GM12872 (cell line): Measurements from ENCODE around the gene TPSG1.

Experiments
- CTCF ChIP-seq: IDR thresholded peaks from 3 replicates; pipeline ENCODE4 v1.5.1; 2011; ENCODE audit warnings: low read depth, mild to moderate bottlenecking, low read length, moderate library complexity; ENCODE audit not compliant: insufficient read depth

TPSG1 gene

GRCh38 chr16:1204933-1205332, 20.1 kb downstream of the TPSG1 start:
- TF ChIP-seq CTCF: no peak

- no peak for TF ChIP-seq CTCF
These were observed 22.8 kb downstream of the TPSG1 start for GRCh38 chr16:1202274-1202673.

GRCh38 chr16:1201444-1201843, 23.6 kb downstream of the TPSG1 start:
- no peak for TF ChIP-seq CTCF

GRCh38 chr16:1200014-1200627, 24.9 kb downstream of the TPSG1 start:
- no peak for TF ChIP-seq CTCF

GRCh38 chr16:1199347-1200013, 25.6 kb downstream of the TPSG1 start:
- no peak for TF ChIP-seq CTCF

GRCh38 chr16:1198194-1198593, 26.9 kb downstream of the TPSG1 start:
- no peak for TF ChIP-seq CTCF

GRCh38 chr16:1197237-1197866, 27.7 kb downstream of the TPSG1 start:
- no peak for TF ChIP-seq CTCF
